Astrocyte (in vitro differentiated cells and primary cell): ENCODE data around the gene PRDX5. TPM values are rescaled to one million over a fixed set of nuclear protein-coding genes. Genes with fewer than 3 reads are reported as not detected.
A peak's percentile ranks its signal among the peaks of the same experiment; 100 is the strongest.

Experiments used
- DNase-seq: peaks from one replicate; pipeline ENCODE4 v3.0.0-alpha.2; 2010; ENCODE audit warnings: low read depth
- FAIRE-seq: peaks from 2 replicates; lab custom pipeline; 2011; peaks lifted over from hg19 to GRCh38; lab: Jason Lieb, UNC
- H2AFZ ChIP-seq: 2 replicates; pipeline ENCODE4 v1.6.0; 2012; ENCODE audit warnings: low read depth, low read length, inconsistent platforms
- H3K27ac ChIP-seq: 2 replicates; pipeline ENCODE4 v1.5.1; 2011; ENCODE audit warnings: low read depth, low read length, inconsistent platforms
- H3K27me3 ChIP-seq: 2 replicates; pipeline ENCODE4 v1.6.0; 2011; ENCODE audit warnings: low read length, inconsistent platforms; ENCODE audit not compliant: insufficient read depth
- H3K36me3 ChIP-seq: 2 replicates; pipeline ENCODE4 v1.5.1; 2011; ENCODE audit warnings: low read length, inconsistent platforms; ENCODE audit not compliant: insufficient read depth
- H3K4me1 ChIP-seq: 2 replicates; pipeline ENCODE4 v1.5.1; 2011; ENCODE audit warnings: low read length, inconsistent platforms; ENCODE audit not compliant: insufficient read depth
- H3K4me2 ChIP-seq: 2 replicates; pipeline ENCODE4 v1.6.0; 2012; ENCODE audit warnings: low read length, inconsistent platforms
- H3K4me3 ChIP-seq: 2 replicates; pipeline ENCODE4 v1.5.1; 2011; ENCODE audit warnings: low read depth, mild to moderate bottlenecking, low read length, inconsistent platforms; ENCODE audit not compliant: insufficient read depth
- H3K79me2 ChIP-seq: 2 replicates; pipeline ENCODE4 v1.6.0; 2012; ENCODE audit warnings: mild to moderate bottlenecking, low read length, inconsistent platforms; ENCODE audit not compliant: insufficient read depth
- H3K9ac ChIP-seq: 2 replicates; pipeline ENCODE4 v1.6.0; 2012; ENCODE audit warnings: mild to moderate bottlenecking, low read length, inconsistent platforms
- H3K9me3 ChIP-seq: 2 replicates; pipeline ENCODE4 v1.5.1; 2012; ENCODE audit warnings: low read depth, mild to moderate bottlenecking, low read length, inconsistent platforms; ENCODE audit not compliant: insufficient read depth
- H4K20me1 ChIP-seq: 2 replicates; pipeline ENCODE4 v1.6.0; 2012; ENCODE audit warnings: low read length, inconsistent platforms; ENCODE audit not compliant: insufficient read depth
- H3K27ac Mint-ChIP-seq: one replicate; pipeline ENCODE4 v1.8.0; 2021; ENCODE audit warnings: mild to moderate bottlenecking, mixed read lengths; ENCODE audit not compliant: unreplicated experiment
- H3K27me3 Mint-ChIP-seq: one replicate; pipeline ENCODE4 v1.8.0; 2021; ENCODE audit warnings: low read depth, mixed read lengths; ENCODE audit not compliant: unreplicated experiment
- H3K36me3 Mint-ChIP-seq: one replicate; pipeline ENCODE4 v1.8.0; 2021; ENCODE audit warnings: low read depth, mixed read lengths; ENCODE audit not compliant: unreplicated experiment
- H3K4me1 Mint-ChIP-seq: one replicate; pipeline ENCODE4 v1.8.0; 2021; ENCODE audit warnings: low read depth, mixed read lengths; ENCODE audit not compliant: unreplicated experiment
- H3K4me3 Mint-ChIP-seq: one replicate; pipeline ENCODE4 v1.8.0; 2021; ENCODE audit warnings: mild to moderate bottlenecking, moderate library complexity, mixed read lengths; ENCODE audit not compliant: unreplicated experiment
- H3K9me3 Mint-ChIP-seq: one replicate; pipeline ENCODE4 v1.8.0; 2021; ENCODE audit warnings: mild to moderate bottlenecking, mixed read lengths; ENCODE audit not compliant: unreplicated experiment
- CTCF ChIP-seq: IDR thresholded peaks from 2 replicates; pipeline ENCODE4 v1.5.1; 2011; ENCODE audit warnings: low read depth, mild to moderate bottlenecking, inconsistent platforms, low read length, moderate library complexity; ENCODE audit not compliant: insufficient read depth
- EZH2 ChIP-seq: IDR thresholded peaks from 2 replicates; pipeline ENCODE4 v1.6.1; 2012; ENCODE audit warnings: mild to moderate bottlenecking, low read length, inconsistent platforms; ENCODE audit not compliant: insufficient read depth
- total RNA-seq: library from RNA; stranded (reverse); gene quantifications from 2 replicates; pipeline ENCODE4 v1.2.1, GENCODE V29; 2021

The PRDX5 gene
- total RNA-seq, 1 donor from 2014 or later, result 243 TPM

- Mint-ChIP-seq H3K4me1 (peaks cover 4% of the 10 kb centered on the region), H3K27me3 (no peaks in the 10 kb centered on the region), H3K4me3 (no peak overlapping the region), H3K36me3 (peaks cover 7% of the 10 kb centered on the region), H3K9me3 (no peaks in the 10 kb centered on the region), H3K27ac (no peak overlapping the region)
- H3K27ac ChIP-seq, result no peak overlapping the region
- no peak overlapping the region for H3K4me2 ChIP-seq
- no peaks in the 10 kb centered on the region for H4K20me1 ChIP-seq
- H3K9ac ChIP-seq, result no peak overlapping the region
- H3K9me3 ChIP-seq, result no peaks in the 10 kb centered on the region
- H2AFZ ChIP-seq, result no peak overlapping the region
- H3K79me2 ChIP-seq, result peaks cover 7% of the 10 kb centered on the region
- no peak overlapping the region for H3K4me3 ChIP-seq
- no peak for FAIRE-seq
- no peaks in the 10 kb centered on the region for H3K36me3 ChIP-seq
- TF ChIP-seq CTCF (no peak), EZH2 (no peak)
- no peaks in the 10 kb centered on the region for H3K27me3 ChIP-seq
- H3K4me1 ChIP-seq, result peaks cover 12% of the 10 kb centered on the region
- DNase-seq, result no peak
Observed at GRCh38 chr11:64275841-64276240, 42.1 kb upstream of the PRDX5 start.

- Mint-ChIP-seq H3K4me3 (no peak overlapping the region), H3K4me1 (peaks cover 2% of the 10 kb centered on the region), H3K27ac (peak overlapping the region; percentile 53), H3K36me3 (peaks cover 11% of the 10 kb centered on the region), H3K27me3 (no peaks in the 10 kb centered on the region), H3K9me3 (no peaks in the 10 kb centered on the region)
- H3K27me3 ChIP-seq, result no peaks in the 10 kb centered on the region
- H3K27ac ChIP-seq, result peak overlapping the region; percentile 56
- FAIRE-seq, result no peak
- peak; percentile 30 for DNase-seq
- peak overlapping the region; percentile 36 for H3K4me2 ChIP-seq
- H3K36me3 ChIP-seq, result no peaks in the 10 kb centered on the region
- peaks cover 8% of the 10 kb centered on the region for H3K4me1 ChIP-seq
- TF ChIP-seq CTCF (no peak), EZH2 (no peak)
- no peak overlapping the region for H3K4me3 ChIP-seq
- H3K79me2 ChIP-seq, result peaks cover 4% of the 10 kb centered on the region
- no peak overlapping the region for H2AFZ ChIP-seq
- H3K9me3 ChIP-seq, result no peaks in the 10 kb centered on the region
- no peaks in the 10 kb centered on the region for H4K20me1 ChIP-seq
- peak overlapping the region; percentile 14 for H3K9ac ChIP-seq
Observed at GRCh38 chr11:64276653-64277431, 41.1 kb upstream of the PRDX5 start.
